ENCODE measurements around the gene IL1R2. TPM values are rescaled to one million over a fixed set of nuclear protein-coding genes. Genes with fewer than 3 reads are reported as not detected.
A peak's percentile ranks its signal among the peaks of the same experiment; 100 is the strongest.

IL1R2 gene
- total and polyA plus RNA-seq, 2 of the 13 experiments (the other 11 are each of a cell fraction or from before 2014, with no cell fraction given): 3.6 to 7.3 TPM

DNA sequence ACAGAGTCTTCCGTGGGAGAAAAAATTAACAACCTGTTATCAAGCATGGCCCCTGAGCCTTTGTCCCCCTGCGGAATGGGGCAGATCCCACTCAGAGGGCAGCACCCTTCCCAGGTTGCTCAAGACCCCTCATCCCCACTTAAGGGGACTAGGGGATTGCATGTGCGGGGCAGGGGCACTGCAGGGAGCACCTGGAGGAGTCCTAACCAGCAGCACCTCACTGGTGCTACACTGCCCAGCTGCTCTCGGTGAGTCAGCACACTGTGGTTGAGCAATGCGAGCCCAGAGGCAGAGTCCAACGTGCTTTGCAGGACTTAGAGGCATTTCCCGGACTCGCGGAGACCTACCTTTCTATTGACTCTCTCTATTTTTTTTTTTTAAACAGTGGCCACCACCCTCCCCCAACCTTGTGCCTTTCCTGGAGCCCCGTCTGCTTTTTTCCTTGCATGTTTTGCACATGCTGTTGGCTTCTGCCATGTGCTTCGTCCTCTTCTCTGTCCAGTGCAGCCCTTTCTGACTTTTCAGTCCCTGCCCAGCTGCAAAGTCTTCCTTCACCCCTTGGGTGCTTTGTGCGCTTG is 74.0 kb downstream of the IL1R2 start (continued):
- TF ChIP-seq, protein P1, sequence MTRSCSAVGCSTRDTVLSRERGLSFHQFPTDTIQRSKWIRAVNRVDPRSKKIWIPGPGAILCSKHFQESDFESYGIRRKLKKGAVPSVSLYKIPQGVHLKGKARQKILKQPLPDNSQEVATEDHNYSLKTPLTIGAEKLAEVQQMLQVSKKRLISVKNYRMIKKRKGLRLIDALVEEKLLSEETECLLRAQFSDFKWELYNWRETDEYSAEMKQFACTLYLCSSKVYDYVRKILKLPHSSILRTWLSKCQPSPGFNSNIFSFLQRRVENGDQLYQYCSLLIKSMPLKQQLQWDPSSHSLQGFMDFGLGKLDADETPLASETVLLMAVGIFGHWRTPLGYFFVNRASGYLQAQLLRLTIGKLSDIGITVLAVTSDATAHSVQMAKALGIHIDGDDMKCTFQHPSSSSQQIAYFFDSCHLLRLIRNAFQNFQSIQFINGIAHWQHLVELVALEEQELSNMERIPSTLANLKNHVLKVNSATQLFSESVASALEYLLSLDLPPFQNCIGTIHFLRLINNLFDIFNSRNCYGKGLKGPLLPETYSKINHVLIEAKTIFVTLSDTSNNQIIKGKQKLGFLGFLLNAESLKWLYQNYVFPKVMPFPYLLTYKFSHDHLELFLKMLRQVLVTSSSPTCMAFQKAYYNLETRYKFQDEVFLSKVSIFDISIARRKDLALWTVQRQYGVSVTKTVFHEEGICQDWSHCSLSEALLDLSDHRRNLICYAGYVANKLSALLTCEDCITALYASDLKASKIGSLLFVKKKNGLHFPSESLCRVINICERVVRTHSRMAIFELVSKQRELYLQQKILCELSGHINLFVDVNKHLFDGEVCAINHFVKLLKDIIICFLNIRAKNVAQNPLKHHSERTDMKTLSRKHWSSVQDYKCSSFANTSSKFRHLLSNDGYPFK (CRISPR knock-in tag; IDR thresholded peaks at IDR 0.05; ENCODE audit: borderline replicate concordance): no peak
- TF ChIP-seq ZNF451 (CRISPR knock-in tag; IDR thresholded peaks at IDR 0.05): no peak; the same call in 1 of the 2 replicates
- no peak for TF ChIP-seq MEIS2 (CRISPR knock-in tag; IDR thresholded peaks at IDR 0.05)
- TF ChIP-seq, protein P2, sequence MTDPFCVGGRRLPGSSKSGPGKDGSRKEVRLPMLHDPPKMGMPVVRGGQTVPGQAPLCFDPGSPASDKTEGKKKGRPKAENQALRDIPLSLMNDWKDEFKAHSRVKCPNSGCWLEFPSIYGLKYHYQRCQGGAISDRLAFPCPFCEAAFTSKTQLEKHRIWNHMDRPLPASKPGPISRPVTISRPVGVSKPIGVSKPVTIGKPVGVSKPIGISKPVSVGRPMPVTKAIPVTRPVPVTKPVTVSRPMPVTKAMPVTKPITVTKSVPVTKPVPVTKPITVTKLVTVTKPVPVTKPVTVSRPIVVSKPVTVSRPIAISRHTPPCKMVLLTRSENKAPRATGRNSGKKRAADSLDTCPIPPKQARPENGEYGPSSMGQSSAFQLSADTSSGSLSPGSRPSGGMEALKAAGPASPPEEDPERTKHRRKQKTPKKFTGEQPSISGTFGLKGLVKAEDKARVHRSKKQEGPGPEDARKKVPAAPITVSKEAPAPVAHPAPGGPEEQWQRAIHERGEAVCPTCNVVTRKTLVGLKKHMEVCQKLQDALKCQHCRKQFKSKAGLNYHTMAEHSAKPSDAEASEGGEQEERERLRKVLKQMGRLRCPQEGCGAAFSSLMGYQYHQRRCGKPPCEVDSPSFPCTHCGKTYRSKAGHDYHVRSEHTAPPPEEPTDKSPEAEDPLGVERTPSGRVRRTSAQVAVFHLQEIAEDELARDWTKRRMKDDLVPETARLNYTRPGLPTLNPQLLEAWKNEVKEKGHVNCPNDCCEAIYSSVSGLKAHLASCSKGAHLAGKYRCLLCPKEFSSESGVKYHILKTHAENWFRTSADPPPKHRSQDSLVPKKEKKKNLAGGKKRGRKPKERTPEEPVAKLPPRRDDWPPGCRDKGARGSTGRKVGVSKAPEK (CRISPR knock-in tag; IDR thresholded peaks at IDR 0.05; ENCODE audit: borderline replicate concordance): no peak
- TF ChIP-seq, protein P3, sequence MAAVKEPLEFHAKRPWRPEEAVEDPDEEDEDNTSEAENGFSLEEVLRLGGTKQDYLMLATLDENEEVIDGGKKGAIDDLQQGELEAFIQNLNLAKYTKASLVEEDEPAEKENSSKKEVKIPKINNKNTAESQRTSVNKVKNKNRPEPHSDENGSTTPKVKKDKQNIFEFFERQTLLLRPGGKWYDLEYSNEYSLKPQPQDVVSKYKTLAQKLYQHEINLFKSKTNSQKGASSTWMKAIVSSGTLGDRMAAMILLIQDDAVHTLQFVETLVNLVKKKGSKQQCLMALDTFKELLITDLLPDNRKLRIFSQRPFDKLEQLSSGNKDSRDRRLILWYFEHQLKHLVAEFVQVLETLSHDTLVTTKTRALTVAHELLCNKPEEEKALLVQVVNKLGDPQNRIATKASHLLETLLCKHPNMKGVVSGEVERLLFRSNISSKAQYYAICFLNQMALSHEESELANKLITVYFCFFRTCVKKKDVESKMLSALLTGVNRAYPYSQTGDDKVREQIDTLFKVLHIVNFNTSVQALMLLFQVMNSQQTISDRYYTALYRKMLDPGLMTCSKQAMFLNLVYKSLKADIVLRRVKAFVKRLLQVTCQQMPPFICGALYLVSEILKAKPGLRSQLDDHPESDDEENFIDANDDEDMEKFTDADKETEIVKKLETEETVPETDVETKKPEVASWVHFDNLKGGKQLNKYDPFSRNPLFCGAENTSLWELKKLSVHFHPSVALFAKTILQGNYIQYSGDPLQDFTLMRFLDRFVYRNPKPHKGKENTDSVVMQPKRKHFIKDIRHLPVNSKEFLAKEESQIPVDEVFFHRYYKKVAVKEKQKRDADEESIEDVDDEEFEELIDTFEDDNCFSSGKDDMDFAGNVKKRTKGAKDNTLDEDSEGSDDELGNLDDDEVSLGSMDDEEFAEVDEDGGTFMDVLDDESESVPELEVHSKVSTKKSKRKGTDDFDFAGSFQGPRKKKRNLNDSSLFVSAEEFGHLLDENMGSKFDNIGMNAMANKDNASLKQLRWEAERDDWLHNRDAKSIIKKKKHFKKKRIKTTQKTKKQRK (IDR thresholded peaks at IDR 0.05; ENCODE audit: low read length): no peak
- TF ChIP-seq CAMTA2 (CRISPR knock-in tag; IDR thresholded peaks at IDR 0.05; ENCODE audit: borderline replicate concordance): no peak
- TF ChIP-seq NFATC3 (CRISPR knock-in tag; IDR thresholded peaks at IDR 0.05): no peak
- TF ChIP-seq, protein P4, sequence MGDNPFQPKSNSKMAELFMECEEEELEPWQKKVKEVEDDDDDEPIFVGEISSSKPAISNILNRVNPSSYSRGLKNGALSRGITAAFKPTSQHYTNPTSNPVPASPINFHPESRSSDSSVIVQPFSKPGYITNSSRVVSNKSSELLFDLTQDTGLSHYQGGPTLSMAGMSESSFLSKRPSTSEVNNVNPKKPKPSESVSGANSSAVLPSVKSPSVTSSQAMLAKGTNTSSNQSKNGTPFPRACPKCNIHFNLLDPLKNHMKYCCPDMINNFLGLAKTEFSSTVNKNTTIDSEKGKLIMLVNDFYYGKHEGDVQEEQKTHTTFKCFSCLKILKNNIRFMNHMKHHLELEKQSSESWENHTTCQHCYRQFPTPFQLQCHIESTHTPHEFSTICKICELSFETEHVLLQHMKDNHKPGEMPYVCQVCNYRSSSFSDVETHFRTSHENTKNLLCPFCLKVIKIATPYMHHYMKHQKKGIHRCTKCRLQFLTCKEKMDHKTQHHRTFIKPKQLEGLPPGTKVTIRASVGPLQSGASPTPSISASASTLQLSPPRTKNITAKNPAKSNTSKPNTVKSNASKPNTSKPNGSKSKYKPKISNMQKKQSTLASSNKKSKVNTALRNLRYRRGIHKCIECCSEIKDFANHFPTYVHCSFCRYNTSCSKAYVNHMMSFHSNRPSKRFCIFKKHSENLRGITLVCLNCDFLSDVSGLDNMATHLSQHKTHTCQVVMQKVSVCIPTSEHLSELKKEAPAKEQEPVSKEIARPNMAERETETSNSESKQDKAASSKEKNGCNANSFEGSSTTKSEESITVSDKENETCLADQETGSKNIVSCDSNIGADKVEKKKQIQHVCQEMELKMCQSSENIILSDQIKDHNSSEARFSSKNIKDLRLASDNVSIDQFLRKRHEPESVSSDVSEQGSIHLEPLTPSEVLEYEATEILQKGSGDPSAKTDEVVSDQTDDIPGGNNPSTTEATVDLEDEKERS (CRISPR knock-in tag; IDR thresholded peaks at IDR 0.05): peak; percentile 100
- 0 out of 2 replicates have a peak, but pooled peaks have one; percentile 23 for TF ChIP-seq MAZ (IDR thresholded peaks at IDR 0.05; ENCODE audit: borderline replicate concordance, low read depth, low read length)
- no peak for TF ChIP-seq MAZ (CRISPR knock-in tag; IDR thresholded peaks at IDR 0.05; ENCODE audit: low read depth)
- TF ChIP-seq, protein P5, sequence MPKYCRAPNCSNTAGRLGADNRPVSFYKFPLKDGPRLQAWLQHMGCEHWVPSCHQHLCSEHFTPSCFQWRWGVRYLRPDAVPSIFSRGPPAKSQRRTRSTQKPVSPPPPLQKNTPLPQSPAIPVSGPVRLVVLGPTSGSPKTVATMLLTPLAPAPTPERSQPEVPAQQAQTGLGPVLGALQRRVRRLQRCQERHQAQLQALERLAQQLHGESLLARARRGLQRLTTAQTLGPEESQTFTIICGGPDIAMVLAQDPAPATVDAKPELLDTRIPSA (CRISPR knock-in tag; IDR thresholded peaks at IDR 0.05; ENCODE audit: borderline replicate concordance): no peak
- no peak for TF ChIP-seq JARID2 (CRISPR knock-in tag; IDR thresholded peaks at IDR 0.05; ENCODE audit: insufficient replicate concordance)
- TF ChIP-seq RORA (CRISPR knock-in tag; IDR thresholded peaks at IDR 0.05): no peak
- TF ChIP-seq, protein P6, sequence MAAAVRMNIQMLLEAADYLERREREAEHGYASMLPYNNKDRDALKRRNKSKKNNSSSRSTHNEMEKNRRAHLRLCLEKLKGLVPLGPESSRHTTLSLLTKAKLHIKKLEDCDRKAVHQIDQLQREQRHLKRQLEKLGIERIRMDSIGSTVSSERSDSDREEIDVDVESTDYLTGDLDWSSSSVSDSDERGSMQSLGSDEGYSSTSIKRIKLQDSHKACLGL (CRISPR knock-in tag; IDR thresholded peaks at IDR 0.05): no peak
- TF ChIP-seq HNRNPH1 (optimal IDR thresholded peaks at IDR 0.05; ENCODE audit: low read depth, low read length): no peak
